Gastrocnemius medialis (tissue), 4 donors: ENCODE data around the gene RAI1. TPM values are rescaled to one million over a fixed set of nuclear protein-coding genes. Genes with fewer than 3 reads are reported as not detected.
A peak's percentile ranks its signal among the peaks of the same experiment; 100 is the strongest.

ENCODE experiments used
- ATAC-seq, 2 donors: fragments of 150-250 bp; one replicate each; pipeline ENCODE4 v1.9.1; 2016
- DNase-seq, 2 donors: peaks; one replicate each; pipeline ENCODE4 v3.0.0-alpha.2; 2019
- H3K27ac ChIP-seq, 4 donors: fragments of 200-600 bp; sonication (generic); 1 replicate in 1 of 4; 2 replicates in 3 of 4; pipeline ENCODE4 v1.5.1; 2016 to 2018; ENCODE audit warnings: mild to moderate bottlenecking in 2 of 4, moderate library complexity in 1 of 4
- H3K27me3 ChIP-seq, 3 donors: fragments of 200-600 bp; sonication (generic) in 2 of 3; 1 replicate in 1 of 3; 2 replicates in 2 of 3; pipeline versions ENCODE4 v1.5.1 to v1.6.0; 2016 to 2019; ENCODE audit warnings: mild to moderate bottlenecking in 1 of 3, moderate library complexity in 1 of 3
- H3K36me3 ChIP-seq, 2 donors: fragments of 200-600 bp; sonication (generic) in 1 of 2; one replicate each; pipeline ENCODE4 v1.5.1; 2017 to 2018
- H3K4me1 ChIP-seq, 2 donors: fragments of 200-600 bp; sonication (generic) in 1 of 2; one replicate each; pipeline ENCODE4 v1.5.1; 2016 to 2017; ENCODE audit warnings: mild to moderate bottlenecking in 2 of 2
- H3K4me3 ChIP-seq, 4 donors: fragments of 200-600 bp; sonication (generic) in 3 of 4; 1 replicate in 1 of 4; 2 replicates in 3 of 4; pipeline ENCODE4 v1.5.1; 2016 to 2019; ENCODE audit warnings: mild to moderate bottlenecking in 2 of 4
- H3K9me3 ChIP-seq, 3 donors: fragments of 200-600 bp; sonication (generic) in 2 of 3; 1 replicate in 1 of 3; 2 replicates in 2 of 3; pipeline ENCODE4 v1.5.1; 2016 to 2019
- CTCF ChIP-seq, 5 experiments: fragments of 450-650 bp in 3 of 5; fragments of 200-600 bp in 2 of 5; sonication (generic) in 2 of 5; IDR thresholded peaks in 4 of 5; conservative IDR thresholded peaks in 1 of 5; 1 replicate in 4 of 5; 2 replicates in 1 of 5; pipeline ENCODE4 v1.5.1; 2016 to 2019; ENCODE audit warnings: antibody characterized with exemption in 5 of 5, mild to moderate bottlenecking in 3 of 5, moderate library complexity in 3 of 5
- POLR2A ChIP-seq, 2 donors: fragments of 450-650 bp; IDR thresholded peaks; one replicate each; pipeline ENCODE4 v1.6.1; 2017; ENCODE audit warnings: antibody characterized with exemption in 2 of 2, mild to moderate bottlenecking in 2 of 2, moderate library complexity in 2 of 2
- in situ Hi-C, 4 donors: fragments of 200-750 bp; cut with MboI; loops; one replicate each; pipeline versions ENCODE4 v1.15.0 to v1.8.0; 2017; ENCODE audit warnings: low sequenced_read_pairs in 4 of 4
- intact Hi-C: fragments of 100-400 bp; cut with DNase I; formaldehyde crosslinking; loops from one replicate; pipeline ENCODE4 v1.15.1; 2023; ENCODE audit warnings: low total_unique reads
- total RNA-seq, 4 donors: library from RNA; depleted of rRNA; stranded (reverse); fragments of >200 nt; gene quantifications; one replicate each; pipeline versions ENCODE4 v1.1.0 to v1.2.3, GENCODE V29; 2016

Gene RAI1
- total RNA-seq, 4 donors from 2014 or later = 2.1 to 6.7 (median 4.3) TPM

- ATAC-seq = no peak
- in situ Hi-C loops = no loop called here
- H3K27me3 ChIP-seq = no peaks in the 10 kb centered on the region
These were observed 161.0 kb downstream of the RAI1 start for GRCh38 chr17:17842111-17842876.

GRCh38 chr17:17843096-17843495 is 161.8 kb downstream of the RAI1 start:
- in situ Hi-C loops (no loop called here), intact Hi-C loops (loop anchor here (10.0 kb wide), 1 partner anchor 342 kb away; the partner anchor contains the start of gene ALKBH5)
- ATAC-seq (no peak), DNase-seq (no peak)
- Histone ChIP-seq H3K36me3 (peaks cover 0 to 8% of the 10 kb centered on the region in 2 donors), H3K9me3 (no peaks in the 10 kb centered on the region), H3K27me3 (no peaks in the 10 kb centered on the region), H3K4me1 (peaks cover 39 to 64% of the 10 kb centered on the region in 2 donors), H3K27ac (peak overlapping the region; percentile 97 to 100 (median 99)), H3K4me3 (no peak overlapping the region)
- TF ChIP-seq CTCF (IDR thresholded peaks at IDR 0.05 in 4 of 5, conservative IDR thresholded peaks at IDR 0.05 in 1 of 5) (no peak), POLR2A (IDR thresholded peaks at IDR 0.05) (no peak)

More at GRCh38 chr17:17842111-17842876, 161.0 kb downstream of the RAI1 start:
- no peaks in the 10 kb centered on the region for H3K9me3 ChIP-seq
- H3K4me1 ChIP-seq = peaks cover 47 to 72% of the 10 kb centered on the region in 2 donors
- H3K27ac ChIP-seq = peak overlapping the region; percentile 97 to 100 (median 99)
- H3K36me3 ChIP-seq = peaks cover 0 to 6% of the 10 kb centered on the region in 2 donors
- TF ChIP-seq CTCF (IDR thresholded peaks at IDR 0.05 in 4 of 5, conservative IDR thresholded peaks at IDR 0.05 in 1 of 5) = no peak
- no peak for TF ChIP-seq POLR2A (IDR thresholded peaks at IDR 0.05)
- H3K4me3 ChIP-seq = no peak overlapping the region
- intact Hi-C loops = loop anchor here (10.0 kb wide), 1 partner anchor 343 kb away; the partner anchor contains the start of gene ALKBH5
- DNase-seq = no peak

GRCh38 chr17:17844079-17844478 is 162.8 kb downstream of the RAI1 start:
- TF ChIP-seq CTCF (IDR thresholded peaks at IDR 0.05 in 4 of 5, conservative IDR thresholded peaks at IDR 0.05 in 1 of 5) (no peak), POLR2A (IDR thresholded peaks at IDR 0.05) (no peak)
- H3K4me3 ChIP-seq = no peak overlapping the region
- ATAC-seq = no peak
- H3K27ac ChIP-seq = peak overlapping the region in 3 of 4 donors; percentile 77 to 100 (median 100)
- intact Hi-C loops = loop anchor here (1.0 to 10.0 kb wide), 2 partner anchors 32 to 341 kb away; partner anchors contain the start of gene ALKBH5
- no peak for DNase-seq
- in situ Hi-C loops = no loop called here
- H3K4me1 ChIP-seq = peaks cover 38 to 61% of the 10 kb centered on the region in 2 donors
- H3K9me3 ChIP-seq = no peaks in the 10 kb centered on the region
- peaks cover 0 to 8% of the 10 kb centered on the region in 2 donors for H3K36me3 ChIP-seq
- no peaks in the 10 kb centered on the region for H3K27me3 ChIP-seq

- peaks cover 0 to 8% of the 10 kb centered on the region in 2 donors for H3K36me3 ChIP-seq
- TF ChIP-seq CTCF (IDR thresholded peaks at IDR 0.05 in 4 of 5, conservative IDR thresholded peaks at IDR 0.05 in 1 of 5) = peak in 3 of 5 experiments; percentile 45 to 54 (median 46)
- TF ChIP-seq POLR2A (IDR thresholded peaks at IDR 0.05) = no peak
- H3K9me3 ChIP-seq = no peaks in the 10 kb centered on the region
- H3K4me1 ChIP-seq = peaks cover 38 to 61% of the 10 kb centered on the region in 2 donors
- no peak overlapping the region for H3K4me3 ChIP-seq
- in situ Hi-C loops = no loop called here
- ATAC-seq (no peak), DNase-seq (no peak)
- peak overlapping the region; percentile 33 to 100 (median 88) for H3K27ac ChIP-seq
- intact Hi-C loops = loop anchor here (1.0 to 10.0 kb wide), 2 partner anchors 32 to 340 kb away; partner anchors contain the start of gene ALKBH5
- no peaks in the 10 kb centered on the region for H3K27me3 ChIP-seq
These were observed 163.2 kb downstream of the RAI1 start for GRCh38 chr17:17844500-17844899.
